AG09309 (cell line): ENCODE results near the gene TP53BP1.
A peak's percentile ranks its signal among the peaks of the same experiment; 100 is the strongest.

Experiments
- DNase-seq: peaks from one replicate; pipeline ENCODE4 v3.0.0-alpha.2; 2010; ENCODE audit warnings: low read depth
- H3K4me3 ChIP-seq: 2 replicates; pipeline ENCODE4 v1.5.1; 2011; ENCODE audit warnings: mild to moderate bottlenecking, low read depth, low read length, moderate library complexity; ENCODE audit not compliant: control insufficient read depth
- TF ChIP-seq, protein P1 (sequence below): IDR thresholded peaks from 2 replicates; pipeline ENCODE4 v1.5.1; 2011; ENCODE audit warnings: mild to moderate bottlenecking, low read depth, low read length, inconsistent platforms; ENCODE audit not compliant: insufficient read depth, control insufficient read depth; ENCODE audit errors: missing control alignments

The TP53BP1 gene

DNA sequence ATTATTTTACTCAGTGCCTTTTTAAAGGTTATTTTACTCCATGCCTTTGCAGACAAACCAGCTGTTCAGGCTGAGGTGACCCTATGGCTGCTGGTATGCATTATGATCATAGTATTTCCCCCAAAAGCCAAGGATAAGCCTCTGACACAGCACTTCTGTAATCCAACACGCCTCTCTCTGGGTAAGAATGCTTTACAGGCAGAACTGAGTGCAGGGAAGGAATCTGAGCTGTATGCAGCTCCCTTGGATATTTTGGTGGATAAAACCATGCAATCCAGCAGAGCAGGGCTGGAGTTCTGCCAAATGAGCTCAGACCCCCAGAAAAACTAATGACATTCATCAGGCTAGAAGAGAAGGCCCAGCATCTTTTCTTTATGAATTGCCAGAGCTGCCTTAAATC is 12.8 kb upstream of the TP53BP1 start:
- TF ChIP-seq, protein P1, sequence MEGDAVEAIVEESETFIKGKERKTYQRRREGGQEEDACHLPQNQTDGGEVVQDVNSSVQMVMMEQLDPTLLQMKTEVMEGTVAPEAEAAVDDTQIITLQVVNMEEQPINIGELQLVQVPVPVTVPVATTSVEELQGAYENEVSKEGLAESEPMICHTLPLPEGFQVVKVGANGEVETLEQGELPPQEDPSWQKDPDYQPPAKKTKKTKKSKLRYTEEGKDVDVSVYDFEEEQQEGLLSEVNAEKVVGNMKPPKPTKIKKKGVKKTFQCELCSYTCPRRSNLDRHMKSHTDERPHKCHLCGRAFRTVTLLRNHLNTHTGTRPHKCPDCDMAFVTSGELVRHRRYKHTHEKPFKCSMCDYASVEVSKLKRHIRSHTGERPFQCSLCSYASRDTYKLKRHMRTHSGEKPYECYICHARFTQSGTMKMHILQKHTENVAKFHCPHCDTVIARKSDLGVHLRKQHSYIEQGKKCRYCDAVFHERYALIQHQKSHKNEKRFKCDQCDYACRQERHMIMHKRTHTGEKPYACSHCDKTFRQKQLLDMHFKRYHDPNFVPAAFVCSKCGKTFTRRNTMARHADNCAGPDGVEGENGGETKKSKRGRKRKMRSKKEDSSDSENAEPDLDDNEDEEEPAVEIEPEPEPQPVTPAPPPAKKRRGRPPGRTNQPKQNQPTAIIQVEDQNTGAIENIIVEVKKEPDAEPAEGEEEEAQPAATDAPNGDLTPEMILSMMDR: no peak
- no peak overlapping the region for H3K4me3 ChIP-seq
- no peak for DNase-seq

DNA sequence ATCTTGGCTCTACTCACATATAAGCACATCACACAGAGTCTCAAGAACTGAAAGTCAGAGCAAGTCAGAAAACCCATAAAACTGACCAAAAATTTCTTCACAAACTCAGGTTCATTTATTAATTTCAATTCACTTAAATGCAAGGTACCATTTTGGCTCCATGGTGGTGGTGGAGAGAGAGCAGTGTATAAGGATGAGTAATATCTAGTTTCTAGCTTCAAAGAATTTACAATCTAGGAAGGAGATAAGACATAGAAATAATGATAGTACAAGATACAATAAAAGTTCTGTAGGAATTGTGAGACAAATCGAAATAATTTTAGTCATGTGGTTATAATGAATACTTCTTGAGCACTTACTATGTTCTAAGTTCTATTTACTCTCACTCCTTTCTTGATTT is 6.7 kb upstream of the TP53BP1 start:
- TF ChIP-seq, protein P1: no peak
- no peak for DNase-seq

DNA sequence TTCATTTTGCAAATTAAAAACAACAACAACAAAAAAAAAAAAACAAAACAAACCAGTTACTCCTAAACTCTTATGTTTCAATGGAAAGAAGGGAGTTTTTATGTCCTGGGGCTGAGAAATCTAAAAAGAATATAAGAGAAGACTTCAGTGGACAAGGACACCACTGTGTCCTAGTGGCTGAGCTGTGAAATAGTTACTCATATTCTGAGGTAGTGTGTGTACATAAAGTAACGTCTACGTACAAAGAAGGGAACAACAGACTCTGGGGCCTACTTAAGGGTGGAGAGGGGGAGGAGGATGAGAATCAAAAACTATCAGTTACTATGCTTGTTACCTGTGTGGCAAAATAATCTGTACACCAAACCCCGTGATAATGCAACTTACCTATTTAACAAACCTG is 6.0 kb upstream of the TP53BP1 start:
- no peak overlapping the region for H3K4me3 ChIP-seq
- TF ChIP-seq, protein P1: no peak
- no peak for DNase-seq

More for the DNA sequence above, 6.7 kb upstream of the TP53BP1 start:
- H3K4me3 ChIP-seq: no peak overlapping the region

DNA sequence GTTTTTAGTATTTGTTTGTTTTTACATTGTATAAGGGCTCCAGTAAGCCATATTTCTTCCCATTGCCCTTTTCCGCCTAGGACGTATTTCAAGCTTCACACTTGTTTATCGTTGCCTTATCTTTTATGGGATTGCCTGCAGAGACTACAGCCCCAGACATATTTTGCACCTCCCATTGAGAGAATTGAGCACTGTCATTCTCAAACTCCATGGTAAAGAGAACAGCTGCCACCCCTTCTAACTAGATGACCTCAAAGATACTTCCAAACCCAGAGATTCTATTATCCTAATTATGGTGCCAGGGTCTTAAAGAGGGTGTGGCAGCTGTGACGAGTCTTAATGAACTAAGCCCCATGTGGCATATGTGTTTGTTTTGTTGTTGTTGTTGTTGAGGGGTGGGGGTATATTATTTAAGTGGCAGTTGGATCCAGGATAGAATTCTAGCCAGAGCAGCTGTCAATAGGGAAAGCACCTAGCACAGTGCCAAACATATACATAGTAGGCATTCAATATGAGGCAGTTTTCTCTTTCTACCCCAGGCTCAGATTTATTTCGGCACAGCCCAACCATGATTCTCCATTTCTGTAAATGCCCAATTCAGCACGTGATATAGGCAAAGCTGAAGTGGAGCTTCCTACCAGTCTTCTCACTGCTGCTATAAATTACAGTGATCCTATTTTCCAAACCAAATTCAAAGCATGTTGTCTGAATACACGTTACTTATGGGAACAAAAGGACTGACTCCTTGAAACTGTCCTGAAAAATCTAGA is 932 bp upstream of the TP53BP1 start:
- no peak for DNase-seq
- no peak overlapping the region for H3K4me3 ChIP-seq
- TF ChIP-seq, protein P1: no peak

DNA sequence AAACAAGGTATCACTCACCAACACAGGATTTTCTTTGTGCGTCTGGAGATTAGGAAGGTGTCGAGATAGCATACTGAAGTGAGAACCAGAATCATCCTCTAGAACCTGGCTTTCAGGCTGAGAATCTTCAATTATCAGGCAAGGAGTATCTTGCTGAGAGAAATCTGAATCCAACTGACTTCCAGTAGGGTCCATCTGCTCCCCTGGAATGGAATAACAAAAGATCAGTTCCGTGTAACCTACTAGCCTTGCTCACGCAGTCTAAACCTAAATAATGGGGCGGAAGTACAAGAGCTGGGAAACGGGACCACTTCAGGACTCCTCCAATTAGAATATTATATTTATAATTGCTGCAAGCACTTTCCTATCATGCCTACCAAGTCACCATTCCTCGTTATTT is 690 bp downstream of the TP53BP1 start:
- DNase-seq: no peak
- H3K4me3 ChIP-seq: peak overlapping the region; percentile 71
- TF ChIP-seq, protein P1: no peak

DNA sequence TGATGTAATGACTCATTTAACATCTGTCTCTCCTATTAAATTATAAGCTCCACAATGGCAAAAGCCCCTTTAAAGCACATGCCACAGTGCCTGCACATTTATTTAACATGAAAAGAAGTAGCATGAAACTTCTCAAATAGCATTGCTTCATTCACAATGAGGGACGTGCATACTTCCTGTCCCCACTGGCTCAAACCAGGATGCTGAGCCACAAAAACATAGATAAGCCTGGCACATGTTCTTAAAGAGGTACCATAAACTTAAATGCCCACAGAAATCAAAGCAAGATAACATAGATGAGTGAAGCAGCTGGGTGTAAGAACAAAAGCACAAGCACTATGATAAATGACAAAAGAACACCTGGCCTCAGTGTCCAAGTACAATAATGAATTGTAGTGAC is 3.8 kb downstream of the TP53BP1 start:
- no peak overlapping the region for H3K4me3 ChIP-seq
- no peak for DNase-seq
- TF ChIP-seq, protein P1: no peak
